ENCODE results near the gene RBM42.

GRCh38 chr19:35620001-35620400 lies 8.8 kb upstream of the RBM42 start:
- TF ChIP-seq POLR2AphosphoS5 (IDR thresholded peaks at IDR 0.05; ENCODE audit: low read depth, low read length) (no peak), FOXP2 (optimal IDR thresholded peaks at IDR 0.05; ENCODE audit: borderline replicate concordance, extremely low read depth, extremely low read length, insufficient read depth) (no peak)
